ENCODE data around the gene TLR4.

Gene TLR4

DNA sequence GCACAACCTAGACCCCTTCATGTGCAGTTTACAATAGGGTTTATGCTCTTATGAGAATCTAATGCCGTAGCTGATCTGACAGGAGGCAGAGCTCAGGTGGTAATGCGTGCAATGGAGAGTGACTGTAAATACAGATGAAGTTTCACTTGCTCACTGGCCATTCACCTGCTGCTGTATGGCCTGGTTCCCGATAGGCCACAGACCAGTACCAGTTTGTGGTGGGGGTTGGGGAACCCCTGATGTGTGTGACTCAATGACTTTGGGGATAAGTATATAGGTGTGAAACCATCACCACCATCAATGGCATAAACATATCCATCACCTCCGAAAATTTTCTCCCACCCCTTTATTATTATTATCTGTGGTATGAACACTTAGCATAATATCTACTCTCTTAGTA is 42.1 kb downstream of the TLR4 start:
- DNase-seq, result no peak

DNA sequence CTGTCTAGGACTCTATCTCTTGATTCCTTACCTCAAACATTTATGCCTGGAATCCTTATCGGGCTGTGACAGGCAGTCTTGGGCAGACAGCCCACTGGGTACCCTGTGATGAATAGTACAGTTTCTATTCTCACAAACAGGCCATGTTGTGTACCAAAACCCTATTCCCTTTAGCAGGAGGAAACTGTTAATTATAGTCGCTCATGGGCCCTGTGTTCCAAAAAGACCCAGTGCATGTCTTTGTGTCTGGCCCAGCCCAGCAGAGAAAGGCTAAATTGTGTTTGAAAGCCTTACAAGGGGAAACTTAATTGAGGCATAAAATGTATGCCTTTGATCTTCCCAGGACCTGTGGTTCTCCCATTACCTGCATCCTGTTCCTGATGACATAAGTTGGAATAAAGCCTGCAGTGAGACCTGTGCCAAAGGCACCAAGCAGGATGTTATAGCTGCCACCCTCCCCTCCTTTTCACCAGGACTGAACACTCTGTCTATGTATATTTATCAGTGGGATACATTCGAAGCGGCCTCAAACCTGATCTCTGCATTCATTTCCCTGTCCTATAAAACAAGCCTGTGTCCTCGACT is 43.3 kb downstream of the TLR4 start:
- DNase-seq, result peak; percentile 73 to 91

DNA sequence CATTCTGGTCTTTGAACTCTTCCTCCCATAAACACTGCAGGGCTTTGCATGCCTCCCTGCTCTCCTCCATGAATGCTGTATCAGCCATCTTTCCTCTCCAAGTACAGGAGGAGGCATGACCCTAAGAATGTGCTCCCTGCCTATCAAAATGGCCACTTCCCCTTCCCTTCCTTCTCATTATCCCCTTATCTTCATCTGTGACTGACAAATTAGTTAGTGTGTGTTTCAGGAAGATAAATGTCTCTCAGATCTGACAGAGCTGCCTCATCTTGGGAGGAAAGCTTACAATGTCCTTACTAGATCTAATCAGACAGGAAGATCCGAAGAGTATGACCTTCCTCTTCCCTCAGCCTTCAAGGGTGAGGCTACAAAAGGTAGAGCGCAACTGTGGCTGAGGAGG is 46.2 kb downstream of the TLR4 start:
- DNase-seq, result no peak

DNA sequence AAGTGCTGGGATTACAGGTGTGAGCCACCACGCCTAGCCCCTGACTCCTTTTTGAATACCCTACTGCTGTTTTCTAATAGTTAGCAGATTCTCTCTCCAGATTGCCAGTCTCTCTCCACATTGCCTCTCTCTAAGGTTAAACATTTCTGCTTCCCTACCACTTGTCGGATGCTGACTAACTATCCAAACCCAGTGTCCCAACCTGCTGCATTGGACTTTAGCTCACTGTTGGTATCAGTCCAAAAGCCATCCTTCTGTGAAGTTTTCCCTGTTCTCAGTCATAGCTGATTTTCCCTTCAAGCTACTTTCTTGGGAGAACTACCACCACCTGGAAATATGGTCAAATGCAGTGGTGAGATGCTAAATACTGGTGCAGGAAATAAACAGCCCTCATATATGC is 48.7 kb downstream of the TLR4 start:
- no peak for DNase-seq

DNA sequence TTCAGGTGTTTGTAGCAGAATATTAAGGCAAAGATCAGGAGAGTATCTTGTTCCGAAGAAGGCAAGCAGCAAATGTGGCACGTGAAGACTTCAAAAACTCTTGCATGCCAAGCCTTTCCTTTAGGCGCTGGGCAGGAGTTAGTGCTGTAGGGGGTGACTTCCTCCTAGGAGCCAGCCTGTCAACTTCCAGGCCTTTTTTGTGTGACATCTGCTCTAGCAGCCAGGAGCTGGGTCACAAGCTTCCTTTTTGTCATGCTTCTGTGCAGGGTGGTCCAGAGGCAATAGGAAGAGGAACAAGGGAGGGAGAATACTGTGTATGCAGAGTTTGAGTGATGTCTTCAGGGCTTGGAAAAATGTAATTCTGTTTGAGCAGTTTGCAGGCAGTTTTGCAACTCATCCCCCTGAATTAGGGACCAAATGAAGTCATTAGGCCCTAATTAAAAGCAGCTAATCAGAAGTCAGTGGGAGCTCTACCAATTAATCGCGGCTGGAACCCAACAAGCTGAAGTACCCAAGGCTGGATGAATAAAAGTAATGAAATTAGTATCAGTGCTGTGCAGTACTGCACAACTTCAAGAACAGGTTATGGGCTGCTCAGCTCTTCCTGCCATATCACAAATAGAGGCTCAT is 53.5 kb downstream of the TLR4 start:
- no peak for DNase-seq

DNA sequence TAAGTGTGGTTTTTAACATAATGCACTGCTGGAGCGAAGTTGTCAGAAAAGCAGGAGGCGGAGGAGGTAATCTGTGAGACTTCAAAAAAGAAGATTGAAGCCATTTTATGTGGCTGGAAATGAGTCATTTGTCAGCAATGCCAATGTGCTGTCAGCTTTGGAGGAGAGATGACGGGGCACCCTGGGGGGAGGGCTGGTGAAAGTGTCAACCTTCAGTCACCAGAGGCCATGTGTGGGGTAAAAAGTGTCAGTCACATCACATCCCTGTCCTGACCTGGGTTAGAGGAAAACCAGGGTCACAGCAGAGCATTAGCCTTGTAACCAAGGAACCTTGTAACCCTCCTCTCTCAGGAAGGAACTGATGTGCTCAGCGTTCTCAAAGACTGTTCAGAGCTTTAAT is 59.1 kb downstream of the TLR4 start:
- DNase-seq, result no peak

DNA sequence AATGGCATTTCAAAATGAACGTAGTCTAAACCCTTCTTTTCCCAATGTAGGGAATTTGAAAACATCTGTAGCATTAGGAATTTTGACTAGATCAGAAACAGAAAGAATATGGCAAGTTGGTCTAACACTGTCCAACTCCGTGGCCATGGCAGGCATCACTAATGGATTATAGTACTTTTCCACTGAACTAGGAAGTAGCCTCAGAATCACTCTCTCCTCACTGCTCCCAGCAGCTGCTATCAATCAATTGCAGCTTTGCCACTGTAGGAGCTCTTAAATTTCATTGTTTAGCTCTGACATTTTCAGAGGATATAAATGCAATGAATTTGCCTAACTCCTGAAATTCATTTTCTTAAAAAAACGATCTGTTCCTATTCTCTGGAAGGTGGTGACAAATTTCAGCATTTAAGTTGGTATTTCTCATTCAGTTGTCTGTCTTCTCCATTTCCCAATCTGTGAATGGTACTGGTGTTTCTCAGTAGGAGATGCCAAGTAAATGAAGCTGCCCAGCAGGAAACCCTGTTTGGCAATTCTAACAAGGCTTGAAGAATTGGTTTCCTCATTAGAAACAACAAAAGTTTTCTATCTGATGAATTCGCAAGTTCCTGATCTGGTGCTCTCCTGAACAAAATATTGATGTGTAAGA is 64.7 kb downstream of the TLR4 start:
- no peak for DNase-seq

DNA sequence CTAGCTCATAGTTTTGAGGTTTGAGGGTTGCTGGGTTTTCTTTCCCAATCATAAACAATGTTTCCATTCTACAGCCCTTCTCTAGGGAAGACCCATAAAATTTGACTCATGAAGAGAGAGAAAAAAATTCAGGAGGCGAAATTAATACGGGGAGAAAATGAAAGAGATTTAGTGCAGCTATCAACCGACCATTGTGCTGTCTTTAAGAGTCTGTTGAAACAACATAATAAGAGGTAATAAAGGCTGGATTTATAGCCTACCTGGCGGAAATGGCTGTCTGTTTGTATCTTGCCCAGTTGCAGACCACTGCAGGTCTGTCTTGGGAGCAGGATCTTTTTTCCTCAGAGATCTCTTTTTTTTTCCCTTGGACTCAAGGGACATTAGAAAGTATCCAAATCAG is 66.9 kb downstream of the TLR4 start:
- peak in 1 of 2 experiments; percentile 59 for DNase-seq

DNA sequence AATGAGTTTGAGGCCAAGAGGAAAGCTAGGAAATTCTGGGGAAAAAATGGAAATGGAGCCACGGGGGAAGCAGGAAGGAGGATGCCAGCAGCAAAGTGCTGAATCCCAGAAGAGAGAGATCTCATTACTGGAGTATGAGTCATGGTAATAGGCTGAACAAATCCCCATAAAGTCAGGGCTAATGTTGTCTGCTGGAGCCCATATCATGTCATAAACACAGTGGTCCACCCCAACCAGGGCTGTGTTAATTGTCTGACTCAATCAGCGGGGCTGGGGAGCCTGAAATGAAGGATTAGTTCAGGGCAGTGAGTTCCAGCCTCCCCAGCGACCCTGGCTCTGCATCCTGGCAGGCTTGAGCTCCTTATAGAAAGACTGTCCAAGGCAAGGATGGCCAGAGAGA is 68.8 kb downstream of the TLR4 start:
- no peak for DNase-seq

All from NCI-H2081 (cell line).